Fibroblast of villous mesenchyme (primary cell): ENCODE results near the gene TMEM60. TPM values are rescaled to one million over a fixed set of nuclear protein-coding genes. Genes with fewer than 3 reads are reported as not detected.
"Not testable (repeated sequence)": the region's sequence is repeated elsewhere in the genome, so short reads cannot be mapped to it uniquely, and the experiment has no call there.

Experiments
- DNase-seq: peaks from one replicate; pipeline ENCODE4 v3.0.0-alpha.2; 2010; ENCODE audit warnings: low read depth
- H3K4me3 ChIP-seq: 2 replicates; pipeline ENCODE4 v1.5.1; 2011; ENCODE audit warnings: low read depth, mild to moderate bottlenecking, low read length
- total RNA-seq: library from RNA; depleted of rRNA; stranded (reverse); fragments of >200 nt; gene quantifications from 2 replicates; pipeline ENCODE4 v1.2.3, GENCODE V29; 2012
- TF ChIP-seq, protein P1 (sequence below): IDR thresholded peaks from 2 replicates; pipeline ENCODE4 v1.5.1; 2012; ENCODE audit warnings: low read depth, mild to moderate bottlenecking, low read length; ENCODE audit not compliant: insufficient read depth

TMEM60 gene
- total RNA-seq, 1 donor = 30.2 TPM

DNA sequence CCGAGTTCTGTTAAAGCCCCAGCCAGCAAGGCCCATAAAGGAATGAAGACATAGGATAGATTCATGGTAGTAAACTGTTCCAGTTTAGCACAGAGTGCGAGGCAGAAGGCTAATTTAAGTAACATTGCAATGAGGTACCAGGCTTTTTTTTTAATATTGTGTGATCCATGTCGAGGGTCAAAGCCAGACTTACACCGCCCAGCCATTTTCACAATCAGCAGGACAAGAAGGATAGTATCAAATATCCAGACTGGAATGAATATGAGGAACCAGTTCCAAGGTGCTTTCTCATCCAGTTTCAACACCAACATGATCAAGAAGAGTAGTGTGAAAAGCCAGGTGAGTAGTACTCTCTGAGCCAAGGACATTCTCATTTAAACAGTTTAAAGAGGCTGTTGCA, 4.2 kb downstream of the TMEM60 start:
- no peak overlapping the region for H3K4me3 ChIP-seq
- no peak for DNase-seq
- TF ChIP-seq, protein P1, sequence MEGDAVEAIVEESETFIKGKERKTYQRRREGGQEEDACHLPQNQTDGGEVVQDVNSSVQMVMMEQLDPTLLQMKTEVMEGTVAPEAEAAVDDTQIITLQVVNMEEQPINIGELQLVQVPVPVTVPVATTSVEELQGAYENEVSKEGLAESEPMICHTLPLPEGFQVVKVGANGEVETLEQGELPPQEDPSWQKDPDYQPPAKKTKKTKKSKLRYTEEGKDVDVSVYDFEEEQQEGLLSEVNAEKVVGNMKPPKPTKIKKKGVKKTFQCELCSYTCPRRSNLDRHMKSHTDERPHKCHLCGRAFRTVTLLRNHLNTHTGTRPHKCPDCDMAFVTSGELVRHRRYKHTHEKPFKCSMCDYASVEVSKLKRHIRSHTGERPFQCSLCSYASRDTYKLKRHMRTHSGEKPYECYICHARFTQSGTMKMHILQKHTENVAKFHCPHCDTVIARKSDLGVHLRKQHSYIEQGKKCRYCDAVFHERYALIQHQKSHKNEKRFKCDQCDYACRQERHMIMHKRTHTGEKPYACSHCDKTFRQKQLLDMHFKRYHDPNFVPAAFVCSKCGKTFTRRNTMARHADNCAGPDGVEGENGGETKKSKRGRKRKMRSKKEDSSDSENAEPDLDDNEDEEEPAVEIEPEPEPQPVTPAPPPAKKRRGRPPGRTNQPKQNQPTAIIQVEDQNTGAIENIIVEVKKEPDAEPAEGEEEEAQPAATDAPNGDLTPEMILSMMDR = no peak

GRCh38 chr7:77791956-77792355, 6.3 kb downstream of the TMEM60 start:
- peak; percentile 72 for DNase-seq
- H3K4me3 ChIP-seq = no peak overlapping the region
- TF ChIP-seq, protein P1 = no peak

- DNase-seq = peak; percentile 62
- H3K4me3 ChIP-seq = no peak overlapping the region
- TF ChIP-seq, protein P1 = no peak
These were observed 6.9 kb downstream of the TMEM60 start for GRCh38 chr7:77791336-77791735.

DNA sequence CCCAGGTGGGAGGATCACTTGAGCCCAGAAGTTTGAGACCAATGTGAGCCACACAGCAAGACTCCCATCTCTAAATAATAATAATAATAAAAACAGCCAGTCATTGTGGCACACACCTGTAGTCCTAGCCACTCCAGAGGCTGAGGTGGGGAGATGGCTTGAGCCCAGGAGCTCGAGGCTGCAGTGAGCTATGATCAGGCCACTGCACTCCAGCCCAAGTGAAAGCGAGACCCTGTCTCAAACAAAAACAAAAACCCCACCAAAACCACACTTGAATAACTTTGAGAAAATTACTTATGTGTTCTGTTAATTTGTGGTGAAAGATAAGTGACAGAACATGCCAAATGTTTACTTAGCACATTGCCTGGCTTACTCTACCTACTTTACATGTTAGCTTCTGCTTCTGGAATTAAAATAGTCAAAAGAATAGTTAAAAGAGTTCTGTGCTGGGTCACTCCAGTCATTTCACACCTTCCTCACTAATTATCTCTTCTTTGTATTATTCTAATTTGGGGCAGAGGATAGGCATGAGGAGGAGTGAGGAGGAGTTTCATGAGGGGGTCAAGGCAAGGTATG, 9.8 kb downstream of the TMEM60 start:
- no peak for DNase-seq
- H3K4me3 ChIP-seq = no peak overlapping the region
- TF ChIP-seq, protein P1 = no peak

- TF ChIP-seq, protein P1 = no peak
- DNase-seq = no peak
- H3K4me3 ChIP-seq = no peak overlapping the region
These were observed 11.5 kb downstream of the TMEM60 start for GRCh38 chr7:77786741-77787140.

DNA sequence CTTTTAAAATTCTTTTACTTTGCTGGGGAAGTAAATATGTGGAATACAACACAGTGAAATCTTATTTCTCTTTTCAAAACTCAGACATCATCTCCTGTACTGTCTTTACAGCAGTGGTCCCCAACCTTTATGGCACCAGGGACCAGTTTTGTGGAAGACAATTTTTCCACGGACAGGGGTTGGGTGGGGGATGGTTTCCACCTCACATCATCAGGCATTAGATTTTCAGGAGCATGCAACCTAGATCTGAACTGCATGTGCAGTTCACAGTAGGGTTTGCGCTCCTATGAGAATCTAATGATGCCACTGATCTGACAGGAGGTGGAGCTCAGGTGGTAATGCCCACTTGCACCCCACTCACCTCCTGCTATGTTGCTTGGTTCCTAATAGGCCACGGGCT, 12.2 kb downstream of the TMEM60 start:
- DNase-seq = no peak
- no peak overlapping the region for H3K4me3 ChIP-seq
- TF ChIP-seq, protein P1 = no peak

DNA sequence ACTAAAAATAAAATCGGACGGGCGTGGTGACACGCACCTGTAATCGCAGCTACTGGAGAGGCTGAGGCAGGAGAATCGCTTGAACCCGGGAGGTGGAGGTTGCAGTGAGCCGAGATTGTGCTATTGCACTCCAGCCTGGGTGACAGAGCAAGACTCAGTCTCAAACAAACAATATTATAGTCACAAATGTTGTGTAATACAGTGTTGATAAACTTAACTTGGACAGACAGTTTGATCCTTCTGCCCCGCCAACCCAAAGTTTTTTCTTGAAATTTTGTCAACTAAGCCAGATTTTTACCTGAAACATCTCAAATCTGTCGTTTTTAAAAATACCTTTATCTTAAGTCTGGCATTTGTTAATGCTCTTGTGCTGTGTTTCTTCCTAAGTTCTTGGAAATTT, 13.8 kb downstream of the TMEM60 start:
- DNase-seq, H3K4me3 ChIP-seq: not testable (repeated sequence)

GRCh38 chr7:77783545-77783944, 14.7 kb downstream of the TMEM60 start:
- DNase-seq = no peak
- TF ChIP-seq, protein P1 = no peak
- no peak overlapping the region for H3K4me3 ChIP-seq
